GM10248 (cell line): Measurements from ENCODE around the gene ASB8.
"Not testable (repeated sequence)": the region's sequence is repeated elsewhere in the genome, so short reads cannot be mapped to it uniquely, and the experiment has no call there.

ENCODE experiments used
- CTCF ChIA-PET: fragments of 300-600 bp; sonication (Branson Sonifier 250); formaldehyde crosslinking; extraction: SDS; loops from one replicate; lab custom pipeline; 2021; ENCODE audit warnings: antibody characterized with exemption; lab: Yijun Ruan, JAX
- POLR2A ChIA-PET: fragments of 350-650 bp; sonication (Branson Sonifier 250); formaldehyde crosslinking; extraction: SDS; loops from one replicate; lab custom pipeline; 2020; ENCODE audit warnings: antibody characterized with exemption; lab: Yijun Ruan, JAX
- DNase-seq: peaks from one replicate; pipeline ENCODE4 v3.0.0; 2012; ENCODE audit errors: extremely low spot score
- CTCF ChIP-seq: IDR thresholded peaks from 2 replicates; pipeline ENCODE4 v1.5.1; 2012; ENCODE audit warnings: mild to moderate bottlenecking, low read depth; ENCODE audit errors: extremely low read depth, missing control alignments, control extremely low read depth

Gene ASB8

GRCh38 chr12:48115957-48116356, 41.4 kb downstream of the ASB8 start:
- ChIA-PET POLR2A (no interaction called here), CTCF (interaction anchor here (1.2 to 2.3 kb wide), 3 partner anchors 8 to 73 kb away, joined by 3 to 12 read pairs (median 3); partner anchors contain the start of gene SENP1)
- no peak for DNase-seq
- TF ChIP-seq CTCF: no peak

- DNase-seq, CTCF ChIA-PET, POLR2A ChIA-PET: not testable (repeated sequence)
These were observed 46.0 kb downstream of the ASB8 start for GRCh38 chr12:48111312-48111693.

GRCh38 chr12:48110691-48111311, 46.5 kb downstream of the ASB8 start:
- no peak for DNase-seq
- TF ChIP-seq CTCF: no peak
- CTCF ChIA-PET: interaction anchor here (0.8 kb wide), 1 partner anchor 8 kb away, joined by 4 read pairs; the partner anchor contains the start of gene PFKM
- POLR2A ChIA-PET: no interaction called here

GRCh38 chr12:48109424-48109823, 47.9 kb downstream of the ASB8 start:
- POLR2A ChIA-PET: interaction anchor here (0.5 kb wide), 1 partner anchor 1694 kb away, joined by 3 read pairs; no protein-coding TSS in a partner anchor
- CTCF ChIA-PET: interaction anchor here (1.1 to 1.4 kb wide), 2 partner anchors 10 to 12 kb away, joined by 3 to 6 read pairs; partner anchors contain the start of gene PFKM
- DNase-seq: no peak
- TF ChIP-seq CTCF: no peak

GRCh38 chr12:48106681-48107613, 50.4 kb downstream of the ASB8 start:
- POLR2A ChIA-PET: interaction anchor here (0.6 to 0.9 kb wide), 2 partner anchors 14 to 44 kb away, joined by 3 to 5 read pairs; no protein-coding TSS in a partner anchor

More at GRCh38 chr12:48106681-48107613, 50.4 kb downstream of the ASB8 start:
- TF ChIP-seq CTCF: no peak
- no peak for DNase-seq
- CTCF ChIA-PET: interaction anchor here (0.9 to 2.5 kb wide), 8 partner anchors 10 to 511 kb away, joined by 3 to 12 read pairs (median 4); partner anchors contain the start of genes ASB8 and PFKM
